GM12878 (cell line): Measurements from ENCODE around the gene MROH2A. TPM values are rescaled to one million over a fixed set of nuclear protein-coding genes. Genes with fewer than 3 reads are reported as not detected.

Source experiments
- ATAC-seq: fragments of 200-7000 bp; cut with Tn5 transposase; 3 replicates; pipeline ENCODE4 v1.9.1; 2020; ENCODE audit warnings: mild to moderate bottlenecking, moderate library complexity
- BruUV-seq: library from RNA; stranded (reverse); fragments of 400-500 nt; replicated peaks from 2 replicates; lab custom pipeline; 2021; lab: Mats Ljungman, UMichigan
- CTCF ChIA-PET: fragments of 300-600 bp; sonication (Branson Sonifier 250); formaldehyde crosslinking; extraction: SDS; loops from one replicate; lab custom pipeline; 2021; ENCODE audit warnings: inconsistent platforms; lab: Yijun Ruan, JAX
- POLR2A ChIA-PET: fragments of 350-600 bp; formaldehyde crosslinking; extraction: SDS; loops from one replicate; lab custom pipeline; 2021; ENCODE audit warnings: inconsistent platforms; lab: Charles Lee
- RAD21 ChIA-PET: fragments of 300-600 bp; sonication (Branson Sonifier 250); formaldehyde crosslinking; loops from one replicate; lab custom pipeline; 2023; ENCODE audit warnings: antibody characterized with exemption; ENCODE audit not compliant: unreplicated experiment; lab: Charles Lee
- SMC1A ChIA-PET: fragments of 300-600 bp; sonication (Branson Sonifier 250); formaldehyde crosslinking; loops from one replicate; lab custom pipeline; 2023; ENCODE audit not compliant: unreplicated experiment, uncharacterized antibody; lab: Charles Lee
- DNase-seq: peaks from one replicate; pipeline ENCODE4 v3.0.0-alpha.2; 2011; ENCODE audit warnings: low read depth, low spot score
- FAIRE-seq: peaks from 3 replicates; lab custom pipeline; 2011; peaks lifted over from hg19 to GRCh38; lab: Jason Lieb, UNC
- H2AFZ ChIP-seq: 2 replicates; pipeline ENCODE4 v1.6.0; 2011; ENCODE audit warnings: low read depth, low read length, control low read depth; ENCODE audit not compliant: control insufficient read depth
- H3K27ac ChIP-seq: 2 replicates; pipeline ENCODE4 v1.5.1; 2011; ENCODE audit warnings: control low read depth; ENCODE audit not compliant: control insufficient read depth, insufficient read depth
- H3K27me3 ChIP-seq, 2 experiments: replicated peaks in 1 of 2; 2 replicates each; pipeline versions ENCODE4 v1.6.0 to v1.6.1; 2011; ENCODE audit warnings: low read length in 1 of 2; ENCODE audit not compliant: control insufficient read depth in 2 of 2, insufficient read depth in 2 of 2
- H3K36me3 ChIP-seq, 2 experiments: 2 replicates each; pipeline ENCODE4 v1.5.1; 2011; ENCODE audit warnings: low read length in 1 of 2; ENCODE audit not compliant: control insufficient read depth in 2 of 2, insufficient read depth in 2 of 2
- H3K4me1 ChIP-seq: 2 replicates; pipeline ENCODE4 v1.6.1; 2011; ENCODE audit warnings: mild to moderate bottlenecking, low read length, moderate library complexity, mixed read lengths; ENCODE audit not compliant: control insufficient read depth, insufficient read depth
- H3K4me2 ChIP-seq: 2 replicates; pipeline ENCODE4 v1.6.0; 2011; ENCODE audit warnings: control low read depth; ENCODE audit not compliant: control insufficient read depth, insufficient read depth
- H3K4me3 ChIP-seq: fragments of 200-600 bp; sonication (generic); 2 replicates; pipeline ENCODE4 v1.5.1; 2016
- H3K79me2 ChIP-seq: 2 replicates; pipeline ENCODE4 v1.6.0; 2011; ENCODE audit warnings: low read length; ENCODE audit not compliant: control insufficient read depth, insufficient read depth
- H3K9ac ChIP-seq: 2 replicates; pipeline ENCODE4 v1.8.0; 2011; ENCODE audit warnings: low read length, control low read depth, mixed read lengths; ENCODE audit not compliant: control insufficient read depth, insufficient read depth
- H3K9me3 ChIP-seq: replicated peaks from 3 replicates; pipeline ENCODE4 v1.5.1; 2011; ENCODE audit warnings: mild to moderate bottlenecking, low read length; ENCODE audit not compliant: control insufficient read depth, insufficient read depth
- H4K20me1 ChIP-seq: 2 replicates; pipeline ENCODE4 v1.6.0; 2011; ENCODE audit not compliant: control insufficient read depth, insufficient read depth
- ATF3 ChIP-seq: IDR thresholded peaks from 2 replicates; pipeline ENCODE4 v1.6.1; 2011; ENCODE audit warnings: low read depth, mild to moderate bottlenecking, low read length, moderate library complexity, borderline replicate concordance; ENCODE audit errors: extremely low read depth
- CBX5 ChIP-seq: sonication (generic); IDR thresholded peaks from 2 replicates; pipeline ENCODE4 v1.6.1; 2016; ENCODE audit warnings: low read depth, moderate library complexity, mild to moderate bottlenecking, inconsistent platforms
- EP300 ChIP-seq, 2 experiments: fragments of 150-350 bp in 1 of 2; IDR thresholded peaks; 2 replicates each; pipeline ENCODE4 v1.6.1; 2011 to 2012; ENCODE audit warnings: low read depth in 2 of 2, low read length in 2 of 2, borderline replicate concordance in 1 of 2, improper control_type of control experiment in 1 of 2, inconsistent platforms in 1 of 2; ENCODE audit not compliant: control insufficient read depth in 1 of 2
- POLR2A ChIP-seq: IDR thresholded peaks from 2 replicates; pipeline ENCODE4 v1.6.1; 2011; ENCODE audit warnings: low read depth, mild to moderate bottlenecking, low read length
- POLR2AphosphoS2 ChIP-seq: IDR thresholded peaks from 2 replicates; pipeline ENCODE4 v1.6.1; 2011; ENCODE audit warnings: low read depth, mild to moderate bottlenecking, low read length, improper control_type of control experiment, moderate library complexity
- TCF12 ChIP-seq: IDR thresholded peaks from 2 replicates; pipeline ENCODE4 v1.6.1; 2011; ENCODE audit warnings: low read depth, mild to moderate bottlenecking, low read length
- WRNIP1 ChIP-seq: IDR thresholded peaks from 2 replicates; pipeline ENCODE4 v1.6.1; 2011; ENCODE audit warnings: low read depth, low read length, improper control_type of control experiment, borderline replicate concordance
- ZBTB40 ChIP-seq: fragments of 450-650 bp; IDR thresholded peaks from 2 replicates; pipeline ENCODE4 v1.6.1; 2016; ENCODE audit warnings: mild to moderate bottlenecking, moderate library complexity, borderline replicate concordance
- whole genome bisulfite sequencing: methylation state at CpG from one replicate; pipeline ENCODE4 v1.1.6; 2016; ENCODE audit warnings: low lambda C conversion rate; ENCODE audit not compliant: insufficient replicate concordance, insufficient coverage; ENCODE audit errors: missing lambda C conversion rate; 5-methylcytosine and 5-hydroxymethylcytosine counted together
- in situ Hi-C: fragments of 300-500 bp; cut with MboI; formaldehyde crosslinking; loops from 9 replicates; pipeline ENCODE4 v1.14.3; 2018; ENCODE audit warnings: mixed read lengths
- intact Hi-C: fragments of 100-400 bp; cut with micrococcal nuclease; formaldehyde crosslinking; loops from one replicate; pipeline ENCODE4 v1.14.2; 2022; ENCODE audit not compliant: unreplicated experiment
- polyA plus RNA-seq, 11 experiments: library from polyadenylated mRNA; depleted of rRNA in 4 of 11; unstranded in 6 of 11; stranded (reverse) in 5 of 11; fragments of >200 nt; fragmentation: Nextera tagmentation in 4 of 11; fragmentation: Illumina TruSeq in 1 of 11; extraction: Ambion mirVana in 4 of 11; extraction: Trizol in 1 of 11; gene quantifications; 1 replicate in 1 of 11; 2 replicates in 10 of 11; pipeline versions ENCODE4 v1.2.1 to v1.2.3, GENCODE V29; 2011 to 2016; ENCODE audit warnings: inconsistent platforms in 2 of 11, missing spikeins in 2 of 11, low read depth in 1 of 11
- total RNA-seq, 4 experiments: library from RNA; depleted of rRNA in 3 of 4; stranded (reverse); fragments of >200 nt in 3 of 4; fragmentation: Illumina TruSeq in 1 of 4; extraction: Trizol in 1 of 4; gene quantifications; 2 replicates each; pipeline versions ENCODE4 v1.2.1 to v1.2.3, GENCODE V29; 2013 to 2021

Gene MROH2A
- total and polyA plus RNA-seq, 10 of the 15 experiments (the other 5 are each of a cell fraction or from before 2014, with no cell fraction given): not detected

DNA sequence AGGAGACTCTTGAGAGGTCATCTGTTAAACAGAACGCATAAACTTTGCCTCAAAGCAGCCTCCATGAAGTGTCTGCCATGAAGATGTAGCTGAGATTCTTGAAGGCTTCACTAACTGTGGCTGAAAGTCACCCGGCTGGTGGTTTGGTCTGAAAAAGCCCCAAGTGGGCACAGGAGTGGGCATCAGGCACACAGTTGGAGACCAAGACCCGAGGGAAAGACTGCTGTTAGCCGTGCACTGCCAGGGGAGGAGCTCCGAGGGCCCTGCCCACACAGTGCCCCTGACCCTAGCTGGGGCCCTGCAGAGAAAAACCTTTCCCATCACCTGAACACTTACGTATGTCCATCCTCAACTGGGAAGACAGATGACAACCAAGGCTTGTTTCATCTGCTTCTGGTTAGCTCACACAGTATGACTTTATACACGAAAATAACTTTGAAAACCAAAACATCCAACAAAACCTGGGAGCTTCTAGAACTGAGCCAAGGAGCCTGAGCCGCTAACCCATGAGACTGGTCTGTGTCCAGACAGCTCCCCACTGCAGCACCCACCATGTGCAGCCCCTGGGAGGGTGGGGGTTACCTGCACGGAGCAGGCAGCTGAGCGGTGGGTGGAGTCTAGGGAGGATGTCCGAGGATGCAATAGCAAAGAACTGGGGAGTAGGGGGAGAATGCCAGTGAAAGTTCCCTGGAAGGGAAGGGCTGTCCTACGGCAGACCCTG lies 60.8 kb downstream of the MROH2A start:
- H3K27me3 ChIP-seq: no peaks in the 10 kb centered on the region
- ATAC-seq (peak; percentile 65), DNase-seq (no peak), FAIRE-seq (peak; percentile 65)
- H3K9ac ChIP-seq: no peak overlapping the region
- intact Hi-C loops: no loop called here
- TF ChIP-seq ATF3 (no peak), CBX5 (no peak), WRNIP1 (no peak)
- CTCF ChIA-PET: interaction anchor here (1.2 kb wide), 1 partner anchor 21 kb away, joined by 3 read pairs; no protein-coding TSS in a partner anchor
- H2AFZ ChIP-seq: 0 out of 2 replicates have a peak overlapping the region, but pooled peaks have one; percentile 23
- POLR2A ChIA-PET: interaction anchor here (0.5 kb wide), 1 partner anchor 612 kb away, joined by 3 read pairs; no protein-coding TSS in a partner anchor
- peaks cover 32% of the 10 kb centered on the region for H3K79me2 ChIP-seq
- no peak overlapping the region for H3K27ac ChIP-seq
- BruUV-seq: no TSS peak
- peak overlapping the region; percentile 54; the same call in 1 of the 2 replicates for H3K4me2 ChIP-seq
- H3K9me3 ChIP-seq: no peaks in the 10 kb centered on the region
- RAD21 ChIA-PET: no interaction called here
- H4K20me1 ChIP-seq: no peaks in the 10 kb centered on the region
- in situ Hi-C loops: no loop called here
- H3K4me1 ChIP-seq: peaks cover 13% of the 10 kb centered on the region
- H3K36me3 ChIP-seq: peaks cover 39 to 72% of the 10 kb centered on the region in 2 experiments
- SMC1A ChIA-PET: interaction anchor here (1.0 to 1.6 kb wide), 2 partner anchors 11 kb away, joined by 3 read pairs; no protein-coding TSS in a partner anchor
- H3K4me3 ChIP-seq: peak overlapping the region; percentile 39; the same call in 1 of the 2 replicates
- 62% methylated on average over 12 of the region's 12 CpGs for WGBS

DNA sequence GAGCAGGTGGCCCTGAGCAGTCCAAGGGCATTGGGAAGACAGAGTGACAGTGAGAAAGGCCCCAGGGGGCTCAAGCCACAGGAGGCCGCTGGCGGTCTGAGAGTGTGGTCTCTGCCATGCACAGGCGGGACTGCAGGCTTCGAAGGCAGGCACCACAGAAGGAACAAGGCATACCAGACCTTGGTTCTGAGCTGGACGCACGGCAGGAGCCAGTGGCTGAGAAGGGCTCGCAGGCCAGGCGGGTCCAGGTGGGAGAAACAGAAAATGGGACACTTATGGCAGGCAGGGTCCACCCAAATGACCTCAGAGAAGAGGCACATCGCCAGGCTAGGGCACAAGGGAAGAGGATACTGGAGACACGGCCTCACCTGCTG lies 61.3 kb downstream of the MROH2A start:
- Histone ChIP-seq H3K27ac (no peak overlapping the region), H3K27me3 (no peaks in the 10 kb centered on the region), H3K4me3 (no peak overlapping the region), H3K4me1 (peaks cover 13% of the 10 kb centered on the region), H3K36me3 (peaks cover 41 to 75% of the 10 kb centered on the region in 2 experiments), H3K9ac (no peak overlapping the region), H3K9me3 (no peaks in the 10 kb centered on the region), H4K20me1 (no peaks in the 10 kb centered on the region), H2AFZ (no peak overlapping the region), H3K4me2 (peak overlapping the region; percentile 54), H3K79me2 (peaks cover 32% of the 10 kb centered on the region)
- SMC1A ChIA-PET: interaction anchor here (1.6 kb wide), 1 partner anchor 12 kb away, joined by 3 read pairs; no protein-coding TSS in a partner anchor
- no TSS peak for BruUV-seq
- 91% methylated on average over 10 of the region's 10 CpGs for WGBS
- no peak for DNase-seq
- peak; percentile 14; the same call in 2 of the 3 replicates for ATAC-seq
- in situ Hi-C loops: no loop called here
- CTCF ChIA-PET: interaction anchor here (1.2 kb wide), 1 partner anchor 21 kb away, joined by 3 read pairs; no protein-coding TSS in a partner anchor
- FAIRE-seq: no peak
- RAD21 ChIA-PET: interaction anchor here (0.5 kb wide), 1 partner anchor 89 kb away, joined by 3 read pairs; no protein-coding TSS in a partner anchor
- intact Hi-C loops: no loop called here
- TF ChIP-seq POLR2A (peak; percentile 56), TCF12 (no peak), EP300 (IDR thresholded peaks at IDR 0.05; ENCODE audit: borderline replicate concordance in 1 of 2, control insufficient read depth in 1 of 2, low read depth in 2 of 2, low read length in 2 of 2) (no peak), ZBTB40 (no peak), POLR2AphosphoS2 (no peak)
- POLR2A ChIA-PET: no interaction called here
